LNCaP clone FGC (cell line): ENCODE results near the gene TMEM132C.

Experiments
- DNase-seq: peaks from one replicate; pipeline ENCODE4 v3.0.0-alpha.2; 2011; ENCODE audit warnings: low read depth
- H3K4me3 ChIP-seq: 2 replicates; pipeline ENCODE4 v1.5.1; 2011; ENCODE audit warnings: mild to moderate bottlenecking, low read depth, low read length, control low read depth
- CTCF ChIP-seq: IDR thresholded peaks from 2 replicates; pipeline ENCODE4 v1.5.1; 2012; ENCODE audit warnings: mild to moderate bottlenecking; ENCODE audit not compliant: control insufficient read depth, insufficient read depth; ENCODE audit errors: extremely low read depth

Gene TMEM132C

DNA sequence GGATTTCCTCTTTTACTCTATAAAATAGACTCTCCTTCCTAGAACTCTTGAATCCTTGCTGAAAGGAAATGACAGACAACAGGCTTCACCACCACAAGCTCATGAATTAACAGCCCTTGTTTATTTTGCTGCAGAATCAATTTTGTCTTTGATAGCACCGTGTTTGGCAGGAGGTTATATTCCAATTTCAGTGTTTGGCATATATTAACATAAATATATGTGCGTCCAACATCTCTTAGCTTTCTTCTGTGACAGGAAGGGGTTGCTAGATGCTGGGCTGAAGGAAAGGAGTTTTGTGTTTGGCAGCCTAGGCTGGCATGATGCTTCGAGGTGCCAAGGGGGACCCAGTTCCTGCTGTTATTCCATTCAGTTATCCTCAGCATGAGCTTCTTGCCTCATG is 126.4 kb downstream of the TMEM132C start:
- no peak overlapping the region for H3K4me3 ChIP-seq
- TF ChIP-seq CTCF, result no peak
- no peak for DNase-seq

DNA sequence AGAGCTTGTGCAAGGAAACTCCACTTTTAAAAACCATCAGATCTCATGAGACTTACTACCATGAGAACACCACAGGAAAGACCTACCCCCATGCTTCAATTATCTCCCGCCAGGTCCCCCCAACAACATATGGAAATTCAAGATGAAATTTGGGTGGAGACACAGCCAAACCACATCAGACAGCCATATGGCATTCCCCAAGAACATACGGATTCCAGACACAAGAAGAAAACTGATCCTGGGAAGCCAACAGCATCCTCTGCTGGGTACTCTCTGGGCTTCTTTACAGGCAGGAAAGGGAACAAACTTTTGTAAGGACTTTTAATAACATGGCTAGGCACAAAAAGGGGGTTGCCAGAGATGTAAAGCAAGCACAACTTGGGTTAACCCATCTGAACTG is 127.2 kb downstream of the TMEM132C start:
- TF ChIP-seq CTCF, result no peak
- no peak overlapping the region for H3K4me3 ChIP-seq
- DNase-seq, result no peak

GRCh38 chr12:128399253-128399652 is 132.3 kb downstream of the TMEM132C start:
- TF ChIP-seq CTCF, result no peak
- no peak for DNase-seq
- H3K4me3 ChIP-seq, result no peak overlapping the region

- DNase-seq, result no peak
- no peak overlapping the region for H3K4me3 ChIP-seq
- TF ChIP-seq CTCF, result no peak
Observed at GRCh38 chr12:128402486-128403243, 135.7 kb downstream of the TMEM132C start.

DNA sequence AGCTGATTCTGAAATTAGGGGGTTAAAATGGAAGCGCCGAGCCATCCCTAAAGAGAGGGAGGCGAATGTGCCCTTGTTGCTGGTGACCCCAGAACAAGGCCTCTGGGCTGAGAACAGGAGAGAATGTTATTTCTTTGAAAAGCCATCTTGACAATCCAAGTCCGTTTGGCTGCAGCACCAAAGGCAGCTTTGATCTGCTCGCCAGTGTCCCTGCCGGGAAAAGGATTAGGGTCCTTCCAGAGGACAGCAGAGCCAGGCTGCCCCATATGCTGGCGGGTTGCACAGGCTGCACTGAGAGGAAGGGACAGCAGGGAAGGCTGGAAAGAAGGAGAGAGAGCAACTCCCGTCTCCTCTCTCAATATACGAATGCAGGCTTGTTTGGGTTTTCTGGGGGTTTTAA is 141.7 kb downstream of the TMEM132C start:
- TF ChIP-seq CTCF, result no peak
- no peak for DNase-seq
- no peak overlapping the region for H3K4me3 ChIP-seq

DNA sequence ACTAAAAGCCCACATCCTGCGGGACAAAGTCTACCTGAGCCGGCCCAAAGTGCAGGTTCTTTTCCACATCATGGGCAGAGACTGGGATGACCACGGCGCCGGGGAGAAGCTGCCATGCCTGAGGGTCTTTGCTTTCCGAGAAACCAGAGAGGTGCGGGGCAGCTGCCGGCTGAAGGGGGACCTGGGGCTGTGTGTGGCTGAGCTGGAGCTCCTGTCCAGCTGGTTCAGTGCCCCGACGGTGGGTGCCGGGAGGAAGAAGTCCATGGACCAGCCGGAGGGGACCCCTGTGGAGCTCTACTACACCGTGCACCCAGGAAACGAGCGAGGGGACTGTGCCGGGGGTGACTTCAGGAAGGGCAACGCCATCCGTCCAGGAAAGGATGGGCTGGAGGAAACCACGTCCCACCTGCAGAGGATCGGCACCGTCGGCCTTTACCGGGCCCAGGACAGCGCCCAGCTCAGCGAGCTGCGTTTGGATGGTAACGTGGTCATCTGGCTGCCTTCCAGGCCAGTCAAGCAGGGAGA is 148.1 kb downstream of the TMEM132C start:
- no peak for TF ChIP-seq CTCF

DNA sequence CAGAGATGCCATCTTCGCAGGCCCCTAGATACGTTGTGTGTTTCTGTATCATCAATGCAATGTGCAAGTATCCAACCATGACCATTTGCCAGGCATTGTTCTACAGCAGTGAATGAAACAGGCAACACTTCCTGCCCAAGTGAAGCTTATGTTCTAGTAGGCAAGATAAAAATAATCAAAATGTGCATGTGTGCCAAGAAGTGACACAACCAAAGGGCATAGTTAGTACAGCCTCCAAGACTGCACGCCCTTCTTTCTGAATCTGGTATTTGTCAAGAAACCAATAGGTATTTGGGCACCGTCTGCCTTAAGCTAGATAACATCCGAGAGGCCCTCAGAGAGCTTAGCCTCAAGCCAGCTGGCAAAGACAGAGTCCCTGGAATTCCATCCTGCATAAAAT is 152.0 kb downstream of the TMEM132C start:
- no peak for TF ChIP-seq CTCF
- H3K4me3 ChIP-seq, result no peak overlapping the region
- no peak for DNase-seq

More for the DNA sequence above, 148.1 kb downstream of the TMEM132C start:
- no peak overlapping the region for H3K4me3 ChIP-seq
- DNase-seq, result no peak
